GM23248 (cell line): ENCODE measurements around the gene EBF3. TPM values are rescaled to one million over a fixed set of nuclear protein-coding genes. Genes with fewer than 3 reads are reported as not detected.

Experiments
- DNase-seq: peaks from one replicate; pipeline ENCODE4 v3.0.0-alpha.2; 2015
- H2AFZ ChIP-seq: fragments of 200-600 bp; sonication (generic); 2 replicates; pipeline ENCODE4 v1.6.1; 2016; ENCODE audit warnings: antibody characterized with exemption
- H3F3A ChIP-seq: fragments of 200-600 bp; sonication (generic); 2 replicates; pipeline ENCODE4 v1.6.1; 2016; ENCODE audit warnings: mild to moderate bottlenecking, antibody characterized with exemption, mixed run types; ENCODE audit not compliant: insufficient read depth
- H3K27ac ChIP-seq: fragments of 200-600 bp; sonication (generic); 2 replicates; pipeline ENCODE4 v1.5.1; 2016; ENCODE audit warnings: mild to moderate bottlenecking
- H3K27me3 ChIP-seq: fragments of 200-600 bp; sonication (generic); replicated peaks from 2 replicates; pipeline ENCODE4 v1.6.1; 2016; ENCODE audit warnings: mild to moderate bottlenecking; ENCODE audit not compliant: insufficient read depth
- H3K36me3 ChIP-seq: fragments of 200-600 bp; sonication (generic); 2 replicates; pipeline ENCODE4 v1.6.1; 2016; ENCODE audit warnings: low read depth, mild to moderate bottlenecking
- H3K4me1 ChIP-seq: fragments of 200-600 bp; sonication (generic); 2 replicates; pipeline ENCODE4 v1.6.1; 2016; ENCODE audit warnings: mild to moderate bottlenecking; ENCODE audit not compliant: insufficient read depth
- H3K4me2 ChIP-seq: fragments of 200-600 bp; sonication (generic); one replicate; pipeline ENCODE4 v1.6.1; 2016; ENCODE audit warnings: mild to moderate bottlenecking; ENCODE audit not compliant: unreplicated experiment
- H3K4me3 ChIP-seq: fragments of 200-600 bp; sonication (generic); 2 replicates; pipeline ENCODE4 v1.5.1; 2016; ENCODE audit warnings: mild to moderate bottlenecking
- H3K79me2 ChIP-seq: fragments of 200-600 bp; sonication (generic); 2 replicates; pipeline ENCODE4 v1.6.1; 2016; ENCODE audit warnings: mild to moderate bottlenecking; ENCODE audit not compliant: insufficient read depth
- H3K9ac ChIP-seq: fragments of 200-600 bp; sonication (generic); 2 replicates; pipeline ENCODE4 v1.6.1; 2016; ENCODE audit warnings: mild to moderate bottlenecking
- H3K9me2 ChIP-seq: fragments of 200-600 bp; sonication (generic); 2 replicates; pipeline ENCODE4 v1.6.1; 2016; ENCODE audit warnings: mixed run types, mild to moderate bottlenecking, moderate library complexity; ENCODE audit not compliant: insufficient read depth
- H3K9me3 ChIP-seq: fragments of 200-600 bp; sonication (generic); one replicate; pipeline ENCODE4 v1.6.1; 2017; ENCODE audit warnings: low read depth
- H4K20me1 ChIP-seq: fragments of 200-600 bp; sonication (generic); 2 replicates; pipeline ENCODE4 v1.6.0; 2016; ENCODE audit not compliant: insufficient read depth
- EZH2 ChIP-seq: fragments of 200-600 bp; sonication (generic); IDR thresholded peaks from 2 replicates; pipeline ENCODE4 v1.6.1; 2018; ENCODE audit warnings: antibody characterized with exemption, mild to moderate bottlenecking; ENCODE audit not compliant: insufficient read depth, poor library complexity, severe bottlenecking
- EZH2phosphoT487 ChIP-seq: fragments of 200-600 bp; sonication (generic); IDR thresholded peaks from 2 replicates; pipeline ENCODE4 v1.6.1; 2018; ENCODE audit warnings: antibody characterized with exemption, moderate library complexity, mild to moderate bottlenecking, low read depth; ENCODE audit not compliant: insufficient read depth
- WGBS, 2 experiments: methylation state at CpG; one replicate each; pipeline ENCODE4 v1.1.6; 2015 to 2017; ENCODE audit warnings: low lambda C conversion rate in 2 of 2, low coverage in 1 of 2; ENCODE audit errors: missing lambda C conversion rate in 2 of 2; 5-methylcytosine and 5-hydroxymethylcytosine counted together
- in situ Hi-C: fragments of 300-500 bp; cut with MboI; formaldehyde crosslinking; loops from 2 replicates; pipeline ENCODE4 v1.15.0; 2020
- polyA plus RNA-seq: library from polyadenylated mRNA; unstranded; fragments of >200 nt; fragmentation: Nextera tagmentation; extraction: Ambion mirVana; gene quantifications from 2 replicates; pipeline ENCODE4 v1.2.1, GENCODE V29; 2016
- total RNA-seq: library from RNA; depleted of rRNA; stranded (reverse); fragments of >200 nt; shearing (Covaris generic); gene quantifications from 2 replicates; pipeline ENCODE4 v1.2.3, GENCODE V29; 2014

The EBF3 gene
- total and polyA plus RNA-seq, 2 experiments from 2014 or later: 0.15 to 0.43 TPM

DNA sequence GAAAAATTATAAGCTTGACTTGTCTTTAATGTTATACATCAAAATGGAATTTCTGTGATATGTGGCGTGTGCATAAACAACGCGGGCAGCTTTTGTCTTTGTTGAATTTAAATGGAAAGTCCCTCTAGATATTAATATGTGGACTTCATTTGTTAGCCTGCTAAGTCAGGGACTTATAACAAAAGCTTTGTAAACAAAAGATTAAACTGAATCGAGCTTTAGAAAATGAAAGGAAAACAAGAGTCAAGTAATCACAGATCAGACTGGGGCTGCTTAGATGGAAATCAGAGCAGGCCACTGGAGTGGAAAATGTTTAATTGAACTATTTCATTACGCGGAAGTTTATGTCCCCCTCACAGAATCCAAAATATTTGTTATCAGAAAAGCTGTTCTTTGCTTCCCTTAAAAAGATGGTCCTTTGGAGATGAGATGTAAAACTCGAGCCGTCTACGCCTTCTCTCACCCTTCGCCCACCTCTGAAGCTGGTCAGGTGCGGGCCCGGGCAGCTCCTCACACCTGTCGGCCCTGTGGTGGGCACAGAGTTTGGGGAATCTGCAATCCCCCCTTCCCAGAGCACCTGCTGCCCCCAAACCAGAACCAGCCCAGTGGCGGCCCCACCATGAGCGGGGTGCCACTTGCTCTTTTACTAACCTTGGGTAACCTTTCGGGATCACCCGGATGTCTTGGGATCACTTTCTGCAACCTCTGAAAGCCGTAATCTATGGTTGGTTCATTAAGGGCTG, 116.2 kb downstream of the EBF3 start:
- no peak overlapping the region for H3K27ac ChIP-seq
- in situ Hi-C loops: no loop called here
- no peaks in the 10 kb centered on the region for H3K27me3 ChIP-seq
- no peaks in the 10 kb centered on the region for H3F3A ChIP-seq
- H3K9ac ChIP-seq: no peak overlapping the region
- no peaks in the 10 kb centered on the region for H4K20me1 ChIP-seq
- no peak overlapping the region for H3K4me3 ChIP-seq
- H3K4me1 ChIP-seq: no peaks in the 10 kb centered on the region
- no peak for DNase-seq
- no peaks in the 10 kb centered on the region for H3K79me2 ChIP-seq
- 71 to 75% methylated on average over 18 of the region's 18 CpGs for WGBS, 2 experiments
- H3K4me2 ChIP-seq: no peak overlapping the region
- no peak for TF ChIP-seq EZH2
- no peak for TF ChIP-seq EZH2phosphoT487
- no peak overlapping the region for H2AFZ ChIP-seq
- no peaks in the 10 kb centered on the region for H3K36me3 ChIP-seq
- no peaks in the 10 kb centered on the region for H3K9me2 ChIP-seq
- no peaks in the 10 kb centered on the region for H3K9me3 ChIP-seq

- WGBS, 2 experiments: 52 to 58% methylated on average over 9 of the region's 10 CpGs
- Histone ChIP-seq H3K9me2 (no peaks in the 10 kb centered on the region), H3K4me3 (no peak overlapping the region), H3K36me3 (no peaks in the 10 kb centered on the region), H3K79me2 (no peaks in the 10 kb centered on the region), H3K9me3 (no peaks in the 10 kb centered on the region), H3K4me2 (no peak overlapping the region), H3K4me1 (no peaks in the 10 kb centered on the region), H4K20me1 (no peaks in the 10 kb centered on the region), H3F3A (no peaks in the 10 kb centered on the region), H3K9ac (no peak overlapping the region), H3K27ac (no peak overlapping the region), H2AFZ (no peak overlapping the region), H3K27me3 (no peaks in the 10 kb centered on the region)
- in situ Hi-C loops: no loop called here
- DNase-seq: no peak
- TF ChIP-seq EZH2phosphoT487 (no peak), EZH2 (no peak)
Measured at GRCh38 chr10:129846991-129847391, 117.1 kb downstream of the EBF3 start.

GRCh38 chr10:129845111-129845753, 118.8 kb downstream of the EBF3 start:
- Histone ChIP-seq H3K27ac (no peak overlapping the region), H3K79me2 (no peaks in the 10 kb centered on the region), H3K9me3 (no peaks in the 10 kb centered on the region), H3K9ac (no peak overlapping the region), H3F3A (no peaks in the 10 kb centered on the region), H3K27me3 (no peaks in the 10 kb centered on the region), H3K4me2 (no peak overlapping the region), H2AFZ (no peak overlapping the region), H4K20me1 (no peaks in the 10 kb centered on the region), H3K36me3 (no peaks in the 10 kb centered on the region), H3K4me3 (no peak overlapping the region), H3K9me2 (no peaks in the 10 kb centered on the region), H3K4me1 (no peaks in the 10 kb centered on the region)
- 26 to 28% methylated on average over 12 of the region's 12 CpGs for WGBS, 2 experiments
- TF ChIP-seq EZH2: no peak
- TF ChIP-seq EZH2phosphoT487: no peak
- no peak for DNase-seq
- in situ Hi-C loops: no loop called here

DNA sequence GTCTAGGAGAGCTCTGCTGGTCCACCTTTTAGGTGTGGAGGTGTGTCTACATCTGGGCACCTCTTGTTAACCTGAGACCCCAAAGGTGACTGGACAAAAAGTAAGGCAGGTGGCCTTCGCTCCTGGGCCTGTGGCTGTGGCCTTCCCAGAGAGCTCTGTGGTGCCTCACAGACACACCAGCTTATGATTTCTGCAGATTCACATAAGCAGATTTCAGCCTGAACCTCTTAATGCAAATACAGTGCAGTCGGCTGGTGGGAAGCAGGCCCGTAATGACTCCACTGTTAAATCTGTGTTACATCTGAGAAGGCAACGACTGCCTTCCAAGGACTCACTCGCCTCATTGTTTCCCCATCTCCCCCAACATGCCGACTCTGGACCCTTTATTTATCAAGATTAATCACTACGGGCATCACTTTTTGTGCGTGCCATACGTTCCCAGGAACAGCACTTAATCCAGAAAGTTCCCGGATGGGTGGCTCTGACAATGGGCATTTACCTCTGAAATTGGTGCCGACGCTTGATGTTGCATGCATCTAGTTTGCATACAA, 119.8 kb downstream of the EBF3 start:
- no peaks in the 10 kb centered on the region for H3K27me3 ChIP-seq
- H3K4me2 ChIP-seq: no peak overlapping the region
- no peak overlapping the region for H2AFZ ChIP-seq
- no peaks in the 10 kb centered on the region for H4K20me1 ChIP-seq
- WGBS, 2 experiments: 49 to 51% methylated on average over 12 of the region's 12 CpGs
- H3F3A ChIP-seq: no peaks in the 10 kb centered on the region
- H3K4me1 ChIP-seq: no peaks in the 10 kb centered on the region
- H3K9me3 ChIP-seq: no peaks in the 10 kb centered on the region
- no peak for DNase-seq
- no peak overlapping the region for H3K27ac ChIP-seq
- H3K36me3 ChIP-seq: no peaks in the 10 kb centered on the region
- H3K4me3 ChIP-seq: no peak overlapping the region
- in situ Hi-C loops: no loop called here
- H3K79me2 ChIP-seq: no peaks in the 10 kb centered on the region
- H3K9ac ChIP-seq: no peak overlapping the region
- H3K9me2 ChIP-seq: no peaks in the 10 kb centered on the region
- TF ChIP-seq EZH2phosphoT487 (no peak), EZH2 (no peak)
